Erythroblast (primary cell): ENCODE results near the gene KLHL2.

Experiments
- GATA1 ChIP-seq: IDR thresholded peaks from 2 replicates; pipeline ENCODE4 v1.6.1; 2011; ENCODE audit warnings: low read depth, mild to moderate bottlenecking, control low read depth, low read length, moderate library complexity
- POLR2A ChIP-seq: IDR thresholded peaks from 2 replicates; pipeline ENCODE4 v1.6.1; 2011; ENCODE audit warnings: mild to moderate bottlenecking, low read length

DNA sequence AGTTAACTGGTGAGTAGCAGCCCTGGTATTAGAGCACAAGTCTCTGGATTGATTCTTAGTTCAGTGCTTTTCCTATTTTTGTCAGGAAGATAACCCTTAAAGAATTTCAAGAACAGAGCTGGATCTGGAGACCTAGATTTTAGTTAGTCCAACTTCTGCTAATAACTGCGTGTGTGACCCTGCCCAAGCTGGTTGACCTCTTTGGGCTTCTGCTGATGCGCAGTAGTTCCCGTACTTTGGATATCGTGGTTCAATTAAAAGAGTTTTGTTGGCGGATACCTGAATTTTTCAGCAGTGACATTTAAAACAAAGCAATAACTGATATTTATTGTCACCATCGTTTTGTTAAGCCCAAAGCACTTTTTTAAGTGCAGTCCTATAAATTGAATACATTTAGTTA lies 129.4 kb downstream of the KLHL2 start:
- no peak for TF ChIP-seq POLR2A
- no peak for TF ChIP-seq GATA1
